Activated T-cell treated with anti-CD3 and anti-CD28 coated beads, Interleukin-2, amount 50 U/mL, for 24 hours (primary cell): ENCODE results near the gene CPXM2.

Source experiments
- DNase-seq: peaks from one replicate; pipeline ENCODE4 v3.0.0-alpha.2; 2020
- H3K27ac Mint-ChIP-seq: 2 replicates; pipeline ENCODE4 v1.8.0; 2020; ENCODE audit warnings: mild to moderate bottlenecking, mixed read lengths
- H3K27me3 Mint-ChIP-seq: 2 replicates; pipeline ENCODE4 v1.8.0; 2020; ENCODE audit warnings: mixed read lengths
- H3K36me3 Mint-ChIP-seq: 2 replicates; pipeline ENCODE4 v1.8.0; 2020; ENCODE audit warnings: low read depth, mixed read lengths
- H3K4me1 Mint-ChIP-seq: 2 replicates; pipeline ENCODE4 v1.8.0; 2020; ENCODE audit warnings: low read depth, mixed read lengths
- H3K4me3 Mint-ChIP-seq: 2 replicates; pipeline ENCODE4 v1.8.0; 2020; ENCODE audit warnings: mild to moderate bottlenecking, moderate library complexity, mixed read lengths
- H3K9me3 Mint-ChIP-seq: 2 replicates; pipeline ENCODE4 v1.8.0; 2020; ENCODE audit warnings: mixed read lengths

The CPXM2 gene

DNA sequence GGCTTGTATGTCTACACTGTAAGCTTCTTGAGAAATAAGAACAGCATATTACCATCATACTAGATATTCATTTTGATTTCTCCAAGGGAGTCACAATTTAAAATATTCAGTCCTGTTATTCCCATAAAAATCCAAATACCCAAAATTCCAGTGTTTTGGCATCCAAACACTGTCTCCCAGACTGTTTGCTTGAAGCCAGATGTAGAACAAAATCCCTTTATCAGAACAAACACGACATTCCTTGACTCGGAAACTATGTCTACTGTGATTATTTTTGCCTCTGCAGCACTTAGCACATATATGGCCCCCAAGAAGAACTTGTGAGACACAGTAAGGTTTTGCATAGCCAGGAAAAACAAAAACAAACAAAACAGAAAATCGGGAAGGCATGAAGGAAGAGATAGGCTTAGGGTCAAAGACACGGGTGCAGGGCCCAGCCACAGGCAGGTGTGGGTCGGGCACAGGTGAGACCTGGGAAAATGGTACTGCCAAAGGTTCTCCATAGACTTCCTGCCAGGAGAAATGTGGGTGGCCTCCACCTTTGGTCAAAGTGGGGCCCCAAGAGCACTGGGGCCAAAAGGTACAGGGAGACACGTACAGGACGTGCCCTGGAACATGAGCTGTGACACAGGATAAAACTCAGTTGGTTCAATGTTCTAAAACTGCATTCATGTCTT lies 36.5 kb downstream of the CPXM2 start:
- Mint-ChIP-seq H3K27ac (no peak overlapping the region), H3K9me3 (no peaks in the 10 kb centered on the region), H3K27me3 (peaks cover 20% of the 10 kb centered on the region), H3K4me1 (no peaks in the 10 kb centered on the region), H3K36me3 (no peaks in the 10 kb centered on the region), H3K4me3 (no peak overlapping the region)
- DNase-seq = no peak

DNA sequence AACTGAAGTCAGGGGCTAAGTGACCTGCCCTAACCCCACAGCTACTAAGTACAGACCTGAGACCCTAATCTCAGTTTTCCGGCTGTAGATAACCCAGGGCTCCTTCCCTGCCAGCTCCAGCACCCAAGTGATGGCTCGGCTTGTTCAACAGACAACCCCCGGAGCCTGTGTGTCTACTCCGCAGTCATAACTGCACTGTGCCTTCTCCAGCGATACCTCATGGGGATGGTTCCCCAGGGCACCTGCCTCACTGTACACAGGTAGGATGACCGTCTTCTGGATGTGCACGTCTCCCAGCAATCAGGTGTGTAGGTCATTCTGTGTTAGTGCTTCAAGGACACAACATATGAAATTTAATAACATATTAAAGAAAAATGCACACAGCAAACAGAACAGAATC lies 37.1 kb downstream of the CPXM2 start:
- Mint-ChIP-seq H3K36me3 (no peaks in the 10 kb centered on the region), H3K4me3 (no peak overlapping the region), H3K27me3 (peaks cover 20% of the 10 kb centered on the region), H3K27ac (no peak overlapping the region), H3K4me1 (no peaks in the 10 kb centered on the region), H3K9me3 (no peaks in the 10 kb centered on the region)
- DNase-seq = no peak

DNA sequence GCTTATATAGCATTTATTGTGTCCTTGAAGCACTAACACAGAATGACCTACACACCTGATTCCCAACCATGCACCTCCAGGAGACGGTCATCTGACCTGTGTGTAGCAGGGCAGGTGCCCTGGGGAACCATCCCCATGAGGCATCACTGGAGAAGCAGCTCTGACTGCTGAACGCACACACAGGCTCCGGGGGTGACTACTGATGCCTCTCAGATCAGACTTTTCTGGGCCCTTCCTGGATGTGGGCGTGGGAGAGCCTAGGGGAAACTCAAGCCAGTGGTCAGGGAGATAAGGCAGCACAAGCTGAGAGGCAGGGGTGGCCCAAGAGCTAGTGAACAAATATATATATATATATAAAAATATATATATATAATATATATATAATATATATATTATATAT lies 37.6 kb downstream of the CPXM2 start:
- no peak overlapping the region for H3K4me3 Mint-ChIP-seq
- H3K9me3 Mint-ChIP-seq = no peaks in the 10 kb centered on the region
- no peak overlapping the region for H3K27ac Mint-ChIP-seq
- H3K4me1 Mint-ChIP-seq = no peaks in the 10 kb centered on the region
- H3K36me3 Mint-ChIP-seq = no peaks in the 10 kb centered on the region
- H3K27me3 Mint-ChIP-seq = peaks cover 20% of the 10 kb centered on the region
- no peak for DNase-seq

DNA sequence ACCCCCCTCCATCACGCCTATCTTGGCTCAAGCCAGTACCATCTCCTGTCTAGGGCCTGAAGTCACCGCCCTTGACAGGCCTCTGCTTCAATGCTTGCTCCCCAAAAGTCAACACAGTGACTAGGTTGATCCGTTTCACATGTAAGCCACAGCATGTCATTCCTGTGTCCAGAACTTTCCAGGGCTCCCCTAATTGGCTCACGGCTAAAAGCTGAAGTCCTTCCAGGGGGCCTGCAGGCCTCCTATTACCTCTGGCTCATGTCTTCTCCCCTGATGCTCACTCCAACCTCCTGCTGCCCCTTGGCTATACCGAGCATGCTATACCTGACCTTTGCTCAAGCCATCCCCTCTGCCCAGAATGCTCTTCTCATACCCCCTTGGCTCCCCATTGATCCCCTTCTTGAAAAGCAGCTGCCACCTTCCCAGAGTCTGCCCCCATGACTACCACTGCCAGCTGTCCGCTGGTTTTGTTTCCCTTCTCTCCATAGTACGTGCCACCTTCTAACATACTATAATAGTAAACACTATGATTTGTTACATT lies 39.1 kb downstream of the CPXM2 start:
- Mint-ChIP-seq H3K9me3 (no peaks in the 10 kb centered on the region), H3K4me1 (no peaks in the 10 kb centered on the region), H3K4me3 (no peak overlapping the region), H3K27ac (no peak overlapping the region), H3K27me3 (peaks cover 20% of the 10 kb centered on the region), H3K36me3 (no peaks in the 10 kb centered on the region)
- DNase-seq = no peak

DNA sequence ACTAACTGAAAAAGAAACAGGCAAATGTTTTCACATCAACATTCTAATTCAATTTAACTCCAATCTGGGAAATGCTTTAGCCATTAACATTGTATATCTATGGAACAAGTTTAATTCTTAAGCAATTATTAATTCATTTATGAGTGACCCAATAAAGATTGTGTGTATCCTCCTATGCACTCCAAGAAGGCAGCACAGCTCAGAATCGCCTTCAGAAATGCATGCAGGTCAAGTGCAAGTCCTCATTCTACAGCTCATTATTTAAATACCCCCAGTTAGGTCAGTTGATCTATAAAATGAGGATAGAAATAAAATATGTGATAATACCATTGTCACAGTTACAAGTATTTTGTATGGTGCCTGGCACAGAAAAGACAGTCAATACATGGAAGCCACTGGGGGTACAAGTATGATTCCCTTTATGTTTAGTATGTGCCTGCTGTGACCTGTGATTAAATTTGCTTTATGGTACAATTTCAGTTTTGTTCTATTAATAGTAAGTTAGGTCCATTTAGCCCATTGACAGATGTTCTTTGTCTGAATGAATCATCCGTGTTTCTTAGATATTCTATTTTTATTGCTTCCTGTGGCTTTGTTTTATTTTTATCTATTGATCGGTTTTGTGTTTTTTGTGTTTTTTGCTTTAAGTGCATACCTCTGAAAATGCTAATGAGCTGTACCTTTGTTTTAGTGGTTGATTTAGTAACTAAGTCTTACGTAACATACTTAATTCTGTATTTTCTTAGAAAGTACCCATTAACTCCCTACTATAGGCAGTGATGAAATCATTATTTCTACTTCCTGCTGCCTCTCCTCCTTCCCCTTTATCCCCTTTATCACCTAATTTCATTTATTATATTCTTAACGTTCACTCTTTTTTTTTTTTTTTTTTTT lies 42.8 kb downstream of the CPXM2 start:
- no peak overlapping the region for H3K27ac Mint-ChIP-seq
- H3K4me1 Mint-ChIP-seq = no peaks in the 10 kb centered on the region
- H3K27me3 Mint-ChIP-seq = peaks cover 20% of the 10 kb centered on the region
- H3K4me3 Mint-ChIP-seq = no peak overlapping the region
- H3K9me3 Mint-ChIP-seq = peaks cover 3% of the 10 kb centered on the region
- no peaks in the 10 kb centered on the region for H3K36me3 Mint-ChIP-seq
- DNase-seq = no peak

DNA sequence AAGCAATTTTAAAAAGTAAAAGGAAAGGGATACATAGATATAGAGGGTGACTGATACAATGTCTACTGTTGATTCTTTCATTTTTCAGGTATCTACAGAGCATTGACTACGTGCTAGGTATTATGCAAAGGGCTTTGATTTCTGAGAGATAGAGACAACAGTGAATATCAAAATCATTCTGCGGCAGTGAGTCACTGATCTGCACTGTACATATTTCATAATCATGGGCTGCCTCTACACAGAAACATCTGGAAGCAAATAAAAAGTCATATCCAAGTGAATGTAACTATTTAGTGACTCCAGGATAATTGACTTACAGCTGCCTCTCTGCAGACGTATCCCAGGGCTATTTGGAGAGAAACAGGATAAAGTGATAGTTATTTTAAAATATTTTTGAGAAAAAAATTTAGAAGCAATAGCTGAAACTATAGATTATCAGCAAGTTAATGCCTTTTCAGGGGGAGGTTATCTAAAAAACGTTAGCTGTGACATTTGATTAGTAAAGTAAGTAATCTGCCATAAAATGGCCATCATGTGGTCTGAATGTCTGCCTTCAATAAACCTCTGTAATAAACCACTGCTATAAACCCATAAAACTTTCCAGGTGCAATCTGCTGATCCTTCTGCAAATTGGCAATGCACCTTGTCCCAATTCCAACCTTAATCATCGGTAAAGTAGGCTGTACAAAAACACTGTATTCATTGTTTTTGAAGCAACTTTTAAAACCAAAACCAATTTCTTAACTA lies 43.7 kb downstream of the CPXM2 start:
- Mint-ChIP-seq H3K27me3 (peaks cover 16% of the 10 kb centered on the region), H3K4me3 (no peak overlapping the region), H3K4me1 (no peaks in the 10 kb centered on the region), H3K36me3 (no peaks in the 10 kb centered on the region), H3K9me3 (peaks cover 3% of the 10 kb centered on the region), H3K27ac (no peak overlapping the region)
- no peak for DNase-seq

DNA sequence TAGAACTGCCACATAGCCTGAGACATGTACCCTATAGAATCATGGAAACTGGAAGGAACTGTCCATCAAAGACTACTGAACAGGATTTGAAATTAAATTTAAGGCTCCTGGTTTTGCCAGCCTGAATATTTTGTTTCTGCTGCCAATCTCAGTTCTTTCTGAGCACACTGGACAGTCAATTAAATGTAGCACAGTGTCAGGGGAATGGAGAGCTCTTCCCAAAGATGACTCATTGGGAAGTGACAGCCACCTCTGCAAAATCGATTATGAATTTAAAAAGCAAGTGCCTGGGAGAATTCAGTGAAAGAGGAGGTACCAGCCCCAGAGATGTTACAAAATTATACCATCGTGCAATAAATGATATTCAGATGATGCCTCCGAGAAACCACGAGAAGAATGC lies 47.8 kb downstream of the CPXM2 start:
- no peaks in the 10 kb centered on the region for H3K36me3 Mint-ChIP-seq
- no peak for DNase-seq
- peaks cover 10% of the 10 kb centered on the region for H3K27me3 Mint-ChIP-seq
- no peak overlapping the region for H3K4me3 Mint-ChIP-seq
- no peaks in the 10 kb centered on the region for H3K4me1 Mint-ChIP-seq
- H3K27ac Mint-ChIP-seq = no peak overlapping the region
- peaks cover 3% of the 10 kb centered on the region for H3K9me3 Mint-ChIP-seq

DNA sequence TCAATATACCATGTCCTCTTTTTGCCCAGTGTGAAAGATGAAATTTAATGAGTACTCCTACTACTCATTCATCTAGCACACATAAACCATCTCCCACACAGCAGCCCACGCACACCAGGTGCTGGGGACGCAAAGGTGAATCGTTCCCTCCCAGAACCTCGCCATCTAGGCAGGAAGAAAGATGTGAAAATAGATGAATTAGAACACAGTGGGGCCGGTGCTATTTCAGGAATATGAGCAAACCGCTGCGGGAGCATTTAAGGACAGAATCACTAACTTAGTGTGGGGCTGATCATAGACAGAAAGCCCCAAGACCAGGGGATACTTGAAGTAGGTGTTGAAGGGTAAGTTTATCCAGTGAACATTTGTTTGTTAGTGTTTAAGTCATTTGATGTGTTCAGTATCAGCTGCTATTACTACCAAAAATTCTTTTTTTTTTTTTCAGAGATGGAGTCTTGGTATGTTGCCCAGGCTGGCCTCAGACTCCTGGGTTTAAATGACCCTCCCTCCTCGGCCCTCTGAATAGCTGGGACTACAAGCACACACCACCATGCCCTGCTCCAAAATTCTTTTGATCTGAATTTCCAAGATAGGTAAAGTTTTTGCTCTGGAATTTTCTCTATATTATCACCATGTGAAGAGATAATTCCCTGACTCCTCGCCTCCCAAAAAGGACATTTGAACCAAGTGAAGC lies 48.8 kb downstream of the CPXM2 start:
- no peak overlapping the region for H3K4me3 Mint-ChIP-seq
- H3K9me3 Mint-ChIP-seq = peaks cover 4% of the 10 kb centered on the region
- no peaks in the 10 kb centered on the region for H3K4me1 Mint-ChIP-seq
- peaks cover 10% of the 10 kb centered on the region for H3K27me3 Mint-ChIP-seq
- H3K36me3 Mint-ChIP-seq = no peaks in the 10 kb centered on the region
- H3K27ac Mint-ChIP-seq = no peak overlapping the region
- no peak for DNase-seq

DNA sequence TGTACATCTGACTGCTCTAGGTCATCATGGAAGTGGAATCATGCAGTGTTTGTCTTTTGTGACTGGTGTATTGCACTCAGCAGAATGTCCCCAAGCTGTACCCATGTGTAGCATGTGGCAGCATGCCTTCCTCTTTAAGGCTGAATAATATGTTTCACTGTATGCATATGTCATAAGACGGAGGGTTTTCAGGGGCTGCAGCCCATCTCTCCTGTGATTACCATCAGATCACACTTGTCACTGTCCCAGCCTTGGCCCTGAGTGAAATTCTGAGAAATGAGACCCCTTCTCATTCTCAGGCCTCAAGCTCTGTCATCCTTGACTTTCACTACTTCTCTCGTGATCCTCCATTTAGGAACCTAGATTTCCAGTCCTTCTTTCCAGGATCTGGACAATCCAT lies 50.0 kb downstream of the CPXM2 start:
- peaks cover 5% of the 10 kb centered on the region for H3K9me3 Mint-ChIP-seq
- H3K27ac Mint-ChIP-seq = no peak overlapping the region
- DNase-seq = no peak
- H3K27me3 Mint-ChIP-seq = peaks cover 10% of the 10 kb centered on the region
- H3K4me1 Mint-ChIP-seq = no peaks in the 10 kb centered on the region
- no peak overlapping the region for H3K4me3 Mint-ChIP-seq
- H3K36me3 Mint-ChIP-seq = no peaks in the 10 kb centered on the region

DNA sequence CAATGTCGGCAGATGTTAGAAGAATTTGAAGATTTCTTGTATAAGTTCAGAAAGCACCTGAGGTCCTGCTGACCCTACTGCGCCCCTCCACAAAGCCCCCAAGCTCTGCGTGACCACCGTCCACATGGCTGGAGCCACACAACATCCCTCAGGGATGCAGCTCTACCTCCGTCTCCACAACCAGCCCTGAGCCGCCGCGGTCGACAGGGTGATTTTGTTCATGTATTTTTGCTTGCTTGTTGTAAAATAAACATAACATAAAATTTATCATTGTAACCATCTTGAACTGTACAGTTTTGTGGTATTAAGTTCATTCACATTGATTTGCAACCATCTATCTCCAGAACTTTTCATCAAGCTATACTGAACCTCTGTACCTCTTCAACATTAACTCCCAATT lies 50.5 kb downstream of the CPXM2 start:
- Mint-ChIP-seq H3K9me3 (peaks cover 5% of the 10 kb centered on the region), H3K4me1 (no peaks in the 10 kb centered on the region), H3K27me3 (peaks cover 14% of the 10 kb centered on the region), H3K36me3 (no peaks in the 10 kb centered on the region), H3K4me3 (no peak overlapping the region), H3K27ac (no peak overlapping the region)
- no peak for DNase-seq

DNA sequence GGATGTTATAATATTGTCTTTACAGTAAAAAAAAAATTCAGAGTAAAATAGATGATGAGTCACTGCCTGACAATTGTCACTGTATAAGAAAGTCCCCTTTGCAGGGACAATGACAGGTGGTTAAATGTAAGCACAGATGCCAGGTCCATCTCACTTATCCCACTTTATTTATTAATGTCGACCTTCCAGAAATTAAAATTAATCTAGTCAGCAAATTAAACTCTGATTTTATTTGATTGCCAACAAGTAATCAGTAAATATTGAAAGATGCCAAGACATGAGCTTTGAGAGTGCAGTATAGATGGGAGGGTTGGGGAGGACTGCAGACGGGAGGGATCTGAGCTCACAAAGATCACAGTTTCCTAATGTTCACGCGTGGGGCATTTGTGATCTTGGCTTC lies 50.9 kb downstream of the CPXM2 start:
- H3K27me3 Mint-ChIP-seq = peaks cover 16% of the 10 kb centered on the region
- no peaks in the 10 kb centered on the region for H3K4me1 Mint-ChIP-seq
- no peaks in the 10 kb centered on the region for H3K36me3 Mint-ChIP-seq
- H3K27ac Mint-ChIP-seq = no peak overlapping the region
- no peak for DNase-seq
- H3K4me3 Mint-ChIP-seq = no peak overlapping the region
- peaks cover 5% of the 10 kb centered on the region for H3K9me3 Mint-ChIP-seq

DNA sequence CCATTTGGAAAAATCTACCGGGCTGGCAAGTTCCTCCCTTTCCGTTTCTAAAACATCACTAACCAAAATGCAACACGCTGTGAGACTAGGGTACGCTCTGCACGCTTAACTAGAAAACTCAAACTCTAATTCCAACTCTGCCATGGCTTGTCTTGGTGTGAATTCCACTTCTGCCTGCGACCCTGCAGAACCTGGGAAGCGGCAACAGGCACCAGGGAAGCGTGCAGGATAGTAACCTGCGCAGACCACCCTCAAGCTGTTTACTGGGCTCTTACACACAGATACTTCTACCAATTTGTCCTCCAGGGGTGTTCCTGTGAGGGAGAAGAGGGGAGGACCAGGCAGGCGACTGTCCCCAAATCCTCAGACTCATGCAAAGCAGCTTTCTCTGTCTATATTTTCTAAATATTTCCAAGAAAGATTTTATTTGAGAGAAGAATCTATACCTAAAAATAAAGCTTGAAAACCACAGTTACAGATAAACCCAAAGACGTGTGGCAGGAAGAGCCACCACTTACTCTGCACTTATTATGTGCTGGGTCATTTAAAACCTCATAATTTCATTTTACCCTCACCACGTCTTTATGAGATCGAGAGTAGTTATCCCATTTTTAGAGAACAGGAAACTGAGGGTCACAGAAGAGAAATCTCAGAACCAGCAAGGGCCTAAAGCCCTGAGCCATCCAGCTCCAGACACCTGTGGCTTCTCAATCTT lies 52.9 kb downstream of the CPXM2 start:
- H3K27ac Mint-ChIP-seq = no peak overlapping the region
- no peak for DNase-seq
- H3K4me3 Mint-ChIP-seq = no peak overlapping the region
- H3K9me3 Mint-ChIP-seq = peaks cover 2% of the 10 kb centered on the region
- H3K27me3 Mint-ChIP-seq = peaks cover 13% of the 10 kb centered on the region
- no peaks in the 10 kb centered on the region for H3K4me1 Mint-ChIP-seq
- H3K36me3 Mint-ChIP-seq = no peaks in the 10 kb centered on the region

DNA sequence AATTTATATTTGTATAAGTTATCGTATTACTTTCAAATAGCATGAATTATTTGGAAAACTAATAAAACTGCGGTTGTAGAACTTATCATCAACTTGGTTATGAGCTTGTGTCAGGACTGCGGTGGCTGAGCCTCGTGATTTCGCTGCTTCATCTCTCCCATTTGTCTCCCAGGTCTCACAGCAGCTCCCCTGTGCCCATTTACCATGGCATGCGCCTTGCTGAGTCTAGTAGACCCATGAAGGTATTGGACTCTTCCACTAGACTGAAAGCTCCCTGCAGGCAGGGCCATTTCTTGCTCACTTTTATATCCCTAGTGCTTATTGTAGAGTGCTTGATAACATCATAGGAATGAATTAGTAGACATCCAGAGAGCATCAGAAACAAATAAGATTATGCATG lies 53.9 kb downstream of the CPXM2 start:
- no peaks in the 10 kb centered on the region for H3K36me3 Mint-ChIP-seq
- DNase-seq = no peak
- no peak overlapping the region for H3K4me3 Mint-ChIP-seq
- peaks cover 2% of the 10 kb centered on the region for H3K9me3 Mint-ChIP-seq
- peaks cover 13% of the 10 kb centered on the region for H3K27me3 Mint-ChIP-seq
- H3K4me1 Mint-ChIP-seq = no peaks in the 10 kb centered on the region
- H3K27ac Mint-ChIP-seq = no peak overlapping the region
